PC-3 (cell line): ENCODE data around the gene STX2. TPM values are rescaled to one million over a fixed set of nuclear protein-coding genes. Genes with fewer than 3 reads are reported as not detected.
A peak's percentile ranks its signal among the peaks of the same experiment; 100 is the strongest.

Experiments
- ATAC-seq: fragments of 200-7000 bp; cut with Tn5 transposase; 2 replicates; pipeline ENCODE4 v1.9.1; 2020; ENCODE audit warnings: mild to moderate bottlenecking, moderate library complexity
- BruUV-seq: library from RNA; stranded (reverse); fragments of 400-500 nt; replicated peaks from 2 replicates; lab custom pipeline; 2021; lab: Mats Ljungman, UMichigan
- CTCF ChIA-PET: fragments of 300-600 bp; sonication (Branson Sonifier 250); formaldehyde crosslinking; loops from one replicate; lab custom pipeline; 2022; ENCODE audit warnings: antibody characterized with exemption; lab: Charles Lee
- POLR2A ChIA-PET: fragments of 300-600 bp; sonication (Branson Sonifier 250); formaldehyde crosslinking; loops from one replicate; lab custom pipeline; 2022; ENCODE audit warnings: antibody characterized with exemption; ENCODE audit not compliant: unreplicated experiment; lab: Charles Lee
- DNase-seq: peaks from one replicate; pipeline ENCODE4 v3.0.0-alpha.2; 2015
- H2AFZ ChIP-seq: fragments of 300-600 bp; sonication (generic); 2 replicates; pipeline ENCODE4 v1.6.0; 2016; ENCODE audit warnings: antibody characterized with exemption, low read length
- H3F3A ChIP-seq: fragments of 300-600 bp; sonication (generic); one replicate; pipeline ENCODE4 v1.6.0; 2017; ENCODE audit warnings: antibody characterized with exemption, low read length, control low read depth, mild to moderate bottlenecking; ENCODE audit not compliant: unreplicated experiment
- H3K27ac ChIP-seq: fragments of 300-600 bp; sonication (generic); 2 replicates; pipeline ENCODE4 v1.5.1; 2016; ENCODE audit warnings: mild to moderate bottlenecking, low read length
- H3K27me3 ChIP-seq: fragments of 300-600 bp; sonication (generic); 2 replicates; pipeline ENCODE4 v1.6.1; 2016; ENCODE audit warnings: low read length, mixed read lengths
- H3K36me3 ChIP-seq: fragments of 300-600 bp; sonication (generic); 2 replicates; pipeline ENCODE4 v1.6.1; 2016; ENCODE audit warnings: low read depth, mixed run types, low read length, mixed read lengths
- H3K4me1 ChIP-seq: fragments of 300-600 bp; sonication (generic); 2 replicates; pipeline ENCODE4 v1.5.1; 2016; ENCODE audit warnings: low read length; ENCODE audit not compliant: insufficient read depth
- H3K4me2 ChIP-seq: fragments of 300-600 bp; sonication (generic); 2 replicates; pipeline ENCODE4 v1.6.0; 2016; ENCODE audit warnings: low read length
- H3K4me3 ChIP-seq: fragments of 300-600 bp; sonication (generic); 2 replicates; pipeline ENCODE4 v1.5.1; 2016; ENCODE audit warnings: mild to moderate bottlenecking, low read length, mixed read lengths
- H3K79me2 ChIP-seq: fragments of 300-600 bp; sonication (generic); 2 replicates; pipeline ENCODE4 v1.6.1; 2017; ENCODE audit warnings: low read length, mixed read lengths
- H3K9ac ChIP-seq: fragments of 300-600 bp; sonication (generic); 2 replicates; pipeline ENCODE4 v1.6.0; 2016; ENCODE audit warnings: mild to moderate bottlenecking, low read length
- H3K9me2 ChIP-seq: fragments of 300-600 bp; sonication (generic); replicated peaks from 2 replicates; pipeline ENCODE4 v1.6.1; 2016; ENCODE audit warnings: mixed run types, low read length, mixed read lengths
- H3K9me3 ChIP-seq: fragments of 300-600 bp; sonication (generic); 2 replicates; pipeline ENCODE4 v1.6.1; 2016; ENCODE audit warnings: low read length, mixed read lengths
- H4K20me1 ChIP-seq: fragments of 300-600 bp; sonication (generic); 2 replicates; pipeline ENCODE4 v1.6.1; 2016; ENCODE audit warnings: low read length, mixed read lengths
- CTCF ChIP-seq: fragments of 300-600 bp; sonication (generic); conservative IDR thresholded peaks from 2 replicates; pipeline ENCODE4 v1.5.1; 2017; ENCODE audit warnings: antibody characterized with exemption, low read depth, mild to moderate bottlenecking, low read length
- EZH2 ChIP-seq: fragments of 300-600 bp; sonication (generic); IDR thresholded peaks from one replicate; pipeline ENCODE4 v1.6.1; 2017; ENCODE audit warnings: antibody characterized with exemption, mild to moderate bottlenecking, low read length; ENCODE audit not compliant: unreplicated experiment
- EZH2phosphoT487 ChIP-seq: fragments of 300-600 bp; sonication (generic); IDR thresholded peaks from 2 replicates; pipeline ENCODE4 v1.6.1; 2018; ENCODE audit warnings: mild to moderate bottlenecking, antibody characterized with exemption, low read length, borderline replicate concordance
- intact Hi-C: fragments of 100-400 bp; cut with micrococcal nuclease; formaldehyde crosslinking; loops from 2 replicates; pipeline ENCODE4 v1.9.0; 2023
- total RNA-seq: library from RNA; depleted of rRNA; stranded (reverse); fragments of >200 nt; gene quantifications from 2 replicates; pipeline ENCODE4 v1.2.3, GENCODE V29; 2014

STX2 gene
- total RNA-seq, 1 experiment from 2014 or later, result 18.2 TPM

- H4K20me1 ChIP-seq, result no peaks in the 10 kb centered on the region
- H3F3A ChIP-seq, result no peaks in the 10 kb centered on the region
- H3K9me2 ChIP-seq, result no peaks in the 10 kb centered on the region
- no peaks in the 10 kb centered on the region for H3K4me1 ChIP-seq
- H3K9me3 ChIP-seq, result peaks cover 8% of the 10 kb centered on the region
- DNase-seq, result no peak
- no peak overlapping the region for H3K4me3 ChIP-seq
- ChIA-PET POLR2A (no interaction called here), CTCF (no interaction called here)
- intact Hi-C loops, result no loop called here
- ATAC-seq, result no peak
- no peaks in the 10 kb centered on the region for H3K27me3 ChIP-seq
- no peak overlapping the region for H3K27ac ChIP-seq
- H3K9ac ChIP-seq, result no peak overlapping the region
- no peaks in the 10 kb centered on the region for H3K36me3 ChIP-seq
- H3K79me2 ChIP-seq, result no peaks in the 10 kb centered on the region
- no peak overlapping the region for H2AFZ ChIP-seq
- BruUV-seq, result no TSS peak
- no peak overlapping the region for H3K4me2 ChIP-seq
- TF ChIP-seq EZH2phosphoT487 (no peak), CTCF (0 out of 2 replicates have a peak, but pooled peaks have one; percentile 18)
These were observed 19.0 kb upstream of the STX2 start for GRCh38 chr12:130858084-130858483.

- Histone ChIP-seq H3K27me3 (no peaks in the 10 kb centered on the region), H4K20me1 (no peaks in the 10 kb centered on the region), H3F3A (no peaks in the 10 kb centered on the region), H3K4me3 (no peak overlapping the region), H3K36me3 (no peaks in the 10 kb centered on the region), H3K27ac (no peak overlapping the region), H3K4me1 (no peaks in the 10 kb centered on the region), H2AFZ (no peak overlapping the region), H3K9me3 (peaks cover 8% of the 10 kb centered on the region), H3K9ac (no peak overlapping the region), H3K79me2 (no peaks in the 10 kb centered on the region), H3K4me2 (no peak overlapping the region), H3K9me2 (no peaks in the 10 kb centered on the region)
- POLR2A ChIA-PET, result no interaction called here
- intact Hi-C loops, result no loop called here
- no peak for DNase-seq
- no TSS peak for BruUV-seq
- CTCF ChIA-PET, result no interaction called here
- no peak for ATAC-seq
- TF ChIP-seq EZH2 (no peak), CTCF (no peak), EZH2phosphoT487 (no peak)
These were observed 17.0 kb upstream of the STX2 start for GRCh38 chr12:130856088-130856487.

GRCh38 chr12:130850418-130851021, 11.5 kb upstream of the STX2 start:
- no peaks in the 10 kb centered on the region for H3K9me3 ChIP-seq
- intact Hi-C loops, result no loop called here
- no peak overlapping the region for H3K27ac ChIP-seq
- ATAC-seq (no peak), DNase-seq (no peak)
- ChIA-PET CTCF (no interaction called here), POLR2A (no interaction called here)
- peaks cover 10% of the 10 kb centered on the region; the same call in 1 of the 2 replicates for H3K4me1 ChIP-seq
- no peaks in the 10 kb centered on the region for H3K27me3 ChIP-seq
- H3K9ac ChIP-seq, result no peak overlapping the region
- no TSS peak for BruUV-seq
- H3K36me3 ChIP-seq, result no peaks in the 10 kb centered on the region
- H3F3A ChIP-seq, result no peaks in the 10 kb centered on the region
- H2AFZ ChIP-seq, result no peak overlapping the region
- H3K4me2 ChIP-seq, result no peak overlapping the region
- TF ChIP-seq CTCF, result no peak
- no peak for TF ChIP-seq EZH2
- TF ChIP-seq EZH2phosphoT487, result no peak
- H3K79me2 ChIP-seq, result no peaks in the 10 kb centered on the region
- H4K20me1 ChIP-seq, result no peaks in the 10 kb centered on the region
- no peaks in the 10 kb centered on the region for H3K9me2 ChIP-seq
- no peak overlapping the region for H3K4me3 ChIP-seq
